Suprapubic skin (tissue), 4 donors: ENCODE measurements around the gene SCAMP4.

Experiments used
- EP300 ChIP-seq: sonication (generic); formaldehyde crosslinking; IDR thresholded peaks from one replicate; pipeline ENCODE4 v1.6.1; 2017; ENCODE audit warnings: antibody characterized with exemption
- POLR2A ChIP-seq, 2 donors: fragments of 450-650 bp; IDR thresholded peaks; one replicate each; pipeline ENCODE4 v1.6.1; 2017; ENCODE audit warnings: antibody characterized with exemption in 2 of 2, mild to moderate bottlenecking in 2 of 2, moderate library complexity in 2 of 2
- POLR2AphosphoS5 ChIP-seq, 3 donors: sonication (generic); formaldehyde crosslinking; IDR thresholded peaks; one replicate each; pipeline ENCODE4 v1.6.1; 2017; ENCODE audit warnings: antibody characterized with exemption in 3 of 3
- TF ChIP-seq, protein P1 (sequence below), 2 donors: fragments of 200-600 bp in 1 of 2; fragments of 450-650 bp in 1 of 2; sonication (generic) in 1 of 2; IDR thresholded peaks; one replicate each; pipeline ENCODE4 v1.5.1; 2016 to 2019; ENCODE audit warnings: antibody characterized with exemption in 2 of 2, mild to moderate bottlenecking in 1 of 2, moderate library complexity in 1 of 2

GRCh38 chr19:1909761-1910080 lies 4.5 kb downstream of the SCAMP4 start:
- TF ChIP-seq, protein P1, sequence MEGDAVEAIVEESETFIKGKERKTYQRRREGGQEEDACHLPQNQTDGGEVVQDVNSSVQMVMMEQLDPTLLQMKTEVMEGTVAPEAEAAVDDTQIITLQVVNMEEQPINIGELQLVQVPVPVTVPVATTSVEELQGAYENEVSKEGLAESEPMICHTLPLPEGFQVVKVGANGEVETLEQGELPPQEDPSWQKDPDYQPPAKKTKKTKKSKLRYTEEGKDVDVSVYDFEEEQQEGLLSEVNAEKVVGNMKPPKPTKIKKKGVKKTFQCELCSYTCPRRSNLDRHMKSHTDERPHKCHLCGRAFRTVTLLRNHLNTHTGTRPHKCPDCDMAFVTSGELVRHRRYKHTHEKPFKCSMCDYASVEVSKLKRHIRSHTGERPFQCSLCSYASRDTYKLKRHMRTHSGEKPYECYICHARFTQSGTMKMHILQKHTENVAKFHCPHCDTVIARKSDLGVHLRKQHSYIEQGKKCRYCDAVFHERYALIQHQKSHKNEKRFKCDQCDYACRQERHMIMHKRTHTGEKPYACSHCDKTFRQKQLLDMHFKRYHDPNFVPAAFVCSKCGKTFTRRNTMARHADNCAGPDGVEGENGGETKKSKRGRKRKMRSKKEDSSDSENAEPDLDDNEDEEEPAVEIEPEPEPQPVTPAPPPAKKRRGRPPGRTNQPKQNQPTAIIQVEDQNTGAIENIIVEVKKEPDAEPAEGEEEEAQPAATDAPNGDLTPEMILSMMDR (IDR thresholded peaks at IDR 0.05): no peak
- TF ChIP-seq POLR2A (IDR thresholded peaks at IDR 0.05): no peak
- TF ChIP-seq POLR2AphosphoS5 (IDR thresholded peaks at IDR 0.05): no peak
- no peak for TF ChIP-seq EP300
